OCI-LY7 (cell line): ENCODE measurements around the gene GATAD2B.

Source experiments
- CTCF ChIP-seq: fragments of 200-600 bp; sonication (generic); conservative IDR thresholded peaks from 2 replicates; pipeline ENCODE4 v1.5.1; 2014; ENCODE audit warnings: mild to moderate bottlenecking, antibody characterized with exemption, low read length, moderate library complexity, mixed read lengths
- EZH2phosphoT487 ChIP-seq: fragments of 200-600 bp; sonication (generic); IDR thresholded peaks from 2 replicates; pipeline ENCODE4 v1.6.1; 2018; ENCODE audit warnings: low read depth, borderline replicate concordance, mild to moderate bottlenecking, mixed run types, antibody characterized with exemption, low read length, moderate library complexity, mixed read lengths

GRCh38 chr1:153804112-153804511, 118.7 kb downstream of the GATAD2B start:
- TF ChIP-seq CTCF, result no peak
- TF ChIP-seq EZH2phosphoT487, result no peak
